Measurements from ENCODE around the gene B3GALNT1. TPM values are rescaled to one million over a fixed set of nuclear protein-coding genes. Genes with fewer than 3 reads are reported as not detected.

The B3GALNT1 gene
- total RNA-seq, 1 experiment from 2014 or later: 31.1 TPM

- H3K27ac Mint-ChIP-seq (ENCODE audit: unreplicated experiment): no peak overlapping the region
- no peaks in the 10 kb centered on the region for H3K36me3 Mint-ChIP-seq (ENCODE audit: insufficient read depth, unreplicated experiment)
- H3K4me3 Mint-ChIP-seq (ENCODE audit: low read depth, unreplicated experiment): no peak overlapping the region
- H3K27me3 Mint-ChIP-seq (ENCODE audit: unreplicated experiment): no peaks in the 10 kb centered on the region
- DNase-seq: no peak
- no peak for TF ChIP-seq CTCF (IDR thresholded peaks at IDR 0.05; ENCODE audit: unreplicated experiment)
- CTCF ChIA-PET: no interaction called here
- intact Hi-C loops (cut with micrococcal nuclease; ENCODE audit: unreplicated experiment): no loop called here
- H3K4me1 Mint-ChIP-seq (ENCODE audit: low read depth, unreplicated experiment): no peaks in the 10 kb centered on the region
- no peaks in the 10 kb centered on the region for H3K9me3 Mint-ChIP-seq (ENCODE audit: low read depth, unreplicated experiment)
- no TSS peak for BruUV-seq (replicated peaks)
Measured at GRCh38 chr3:161054860-161055604, 50.1 kb downstream of the B3GALNT1 start.

- intact Hi-C loops (cut with micrococcal nuclease; ENCODE audit: unreplicated experiment): no loop called here
- no peaks in the 10 kb centered on the region for H3K9me3 Mint-ChIP-seq (ENCODE audit: low read depth, unreplicated experiment)
- no peak overlapping the region for H3K27ac Mint-ChIP-seq (ENCODE audit: unreplicated experiment)
- no peak for DNase-seq
- no peak overlapping the region for H3K4me3 Mint-ChIP-seq (ENCODE audit: low read depth, unreplicated experiment)
- no TSS peak for BruUV-seq (replicated peaks)
- H3K36me3 Mint-ChIP-seq (ENCODE audit: insufficient read depth, unreplicated experiment): no peaks in the 10 kb centered on the region
- H3K4me1 Mint-ChIP-seq (ENCODE audit: low read depth, unreplicated experiment): no peaks in the 10 kb centered on the region
- no peaks in the 10 kb centered on the region for H3K27me3 Mint-ChIP-seq (ENCODE audit: unreplicated experiment)
- no peak for TF ChIP-seq CTCF (IDR thresholded peaks at IDR 0.05; ENCODE audit: unreplicated experiment)
- CTCF ChIA-PET: no interaction called here
Measured at GRCh38 chr3:161051856-161052255, 53.3 kb downstream of the B3GALNT1 start.

DNA sequence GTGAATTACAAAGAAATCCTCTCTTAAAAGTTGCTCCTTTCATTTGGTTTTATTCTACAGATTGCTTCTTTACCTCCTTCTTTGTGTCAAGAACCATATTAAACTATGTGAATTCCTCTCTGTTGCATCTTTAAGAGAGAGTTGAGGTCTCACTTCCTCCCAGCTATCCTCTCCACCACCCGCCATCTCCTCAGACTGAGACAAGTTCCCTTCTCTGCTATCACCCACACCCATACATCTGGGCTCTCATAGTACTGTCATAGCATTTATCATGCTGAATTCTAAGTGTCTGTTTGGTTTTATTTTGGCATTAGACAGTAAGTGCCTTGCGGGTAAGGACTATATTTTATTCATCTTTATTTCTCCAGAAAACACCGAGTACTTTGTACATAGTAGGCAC lies 54.2 kb downstream of the B3GALNT1 start:
- no peaks in the 10 kb centered on the region for H3K9me3 Mint-ChIP-seq (ENCODE audit: low read depth, unreplicated experiment)
- intact Hi-C loops (cut with micrococcal nuclease; ENCODE audit: unreplicated experiment): no loop called here

DNA sequence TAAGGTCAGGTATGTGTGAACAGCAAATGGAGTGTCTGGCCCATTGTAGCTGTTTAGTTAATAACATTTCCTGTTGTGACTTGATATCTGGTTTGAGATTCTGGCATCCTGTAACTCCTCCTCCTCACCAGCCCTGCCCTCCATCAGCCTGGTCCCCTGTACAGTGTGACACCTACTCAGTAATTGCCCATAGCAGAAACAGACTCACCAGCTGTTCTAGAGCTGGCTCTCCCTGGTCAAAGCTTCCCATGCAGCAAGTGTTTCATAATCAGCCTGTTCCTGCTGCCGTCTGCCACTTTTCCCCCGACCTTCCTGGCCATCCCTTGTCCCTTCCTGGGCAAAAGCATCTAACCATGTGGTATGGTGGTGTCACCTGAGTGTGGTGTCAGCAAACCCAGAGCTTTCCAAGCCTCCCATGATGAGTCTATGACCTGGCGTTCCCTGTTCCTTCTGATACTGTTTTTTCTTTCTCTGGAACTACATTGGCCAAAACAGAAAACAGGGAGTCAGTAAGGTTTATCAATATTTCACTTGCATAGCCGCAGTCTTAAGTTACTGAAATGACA lies 55.4 kb downstream of the B3GALNT1 start:
- CTCF ChIA-PET: no interaction called here
- Mint-ChIP-seq H3K9me3 (ENCODE audit: low read depth, unreplicated experiment) (peaks cover 3% of the 10 kb centered on the region), H3K36me3 (ENCODE audit: insufficient read depth, unreplicated experiment) (no peaks in the 10 kb centered on the region), H3K4me1 (ENCODE audit: low read depth, unreplicated experiment) (no peaks in the 10 kb centered on the region), H3K27me3 (ENCODE audit: unreplicated experiment) (no peaks in the 10 kb centered on the region), H3K27ac (ENCODE audit: unreplicated experiment) (no peak overlapping the region), H3K4me3 (ENCODE audit: low read depth, unreplicated experiment) (no peak overlapping the region)
- TF ChIP-seq CTCF (IDR thresholded peaks at IDR 0.05; ENCODE audit: unreplicated experiment): no peak
- DNase-seq: no peak
- intact Hi-C loops (cut with micrococcal nuclease; ENCODE audit: unreplicated experiment): no loop called here
- no TSS peak for BruUV-seq (replicated peaks)

More for the DNA sequence above, 54.2 kb downstream of the B3GALNT1 start:
- Mint-ChIP-seq H3K4me3 (ENCODE audit: low read depth, unreplicated experiment) (no peak overlapping the region), H3K4me1 (ENCODE audit: low read depth, unreplicated experiment) (no peaks in the 10 kb centered on the region), H3K27ac (ENCODE audit: unreplicated experiment) (no peak overlapping the region), H3K36me3 (ENCODE audit: insufficient read depth, unreplicated experiment) (no peaks in the 10 kb centered on the region), H3K27me3 (ENCODE audit: unreplicated experiment) (no peaks in the 10 kb centered on the region)
- no peak for TF ChIP-seq CTCF (IDR thresholded peaks at IDR 0.05; ENCODE audit: unreplicated experiment)
- BruUV-seq (replicated peaks): no TSS peak
- no peak for DNase-seq
- CTCF ChIA-PET: interaction anchor here (1.1 kb wide), 1 partner anchor 19 kb away, joined by 3 read pairs; no protein-coding TSS in a partner anchor
